ENCODE measurements around the gene CAST. TPM values are rescaled to one million over a fixed set of nuclear protein-coding genes. Genes with fewer than 3 reads are reported as not detected.
"Not testable (repeated sequence)": the region's sequence is repeated elsewhere in the genome, so short reads cannot be mapped to it uniquely, and the experiment has no call there.

The CAST gene
- total RNA-seq, 1 experiment from 2014 or later = 191 TPM

DNA sequence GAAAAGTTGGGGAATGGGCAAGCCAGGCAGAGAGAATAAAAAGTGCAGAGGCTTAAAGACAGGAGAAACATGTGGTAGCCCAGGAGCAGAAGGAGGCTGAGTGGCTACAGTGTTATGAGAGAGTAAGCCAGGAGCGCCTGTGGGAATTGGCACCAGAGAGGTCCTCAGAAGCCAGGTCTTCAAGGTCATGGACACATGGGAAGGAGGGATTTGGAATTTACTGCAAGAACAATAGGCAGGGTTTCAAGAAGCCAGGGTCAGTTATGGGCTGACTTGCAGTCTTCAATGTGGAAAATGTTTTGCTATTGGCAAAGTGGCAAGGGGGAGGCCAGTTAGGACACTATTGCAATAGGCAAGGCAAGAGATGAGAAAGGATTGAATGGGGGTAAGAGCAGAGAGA lies 116.2 kb downstream of the CAST start:
- DNase-seq (ENCODE audit: low read depth) = no peak

DNA sequence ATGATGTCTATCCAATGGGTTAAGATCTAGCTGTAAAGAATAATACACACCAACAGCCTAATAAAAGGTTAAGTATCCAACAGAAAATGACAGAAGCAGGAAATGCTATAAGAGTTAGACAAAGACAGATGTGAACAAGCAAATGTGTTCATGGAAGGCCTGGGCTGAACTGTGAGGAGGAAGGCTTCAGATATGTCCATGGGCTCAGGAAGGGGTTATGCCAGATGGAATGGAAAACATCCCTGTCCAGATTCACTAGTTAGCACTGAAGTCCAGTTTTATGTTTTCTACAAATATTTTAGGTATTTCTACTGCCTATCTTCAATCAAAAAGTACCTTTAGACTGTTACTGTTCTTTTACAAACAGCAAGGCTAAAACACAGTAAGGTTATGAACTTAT lies 118.5 kb downstream of the CAST start:
- DNase-seq (ENCODE audit: low read depth) = peak; percentile 34

DNA sequence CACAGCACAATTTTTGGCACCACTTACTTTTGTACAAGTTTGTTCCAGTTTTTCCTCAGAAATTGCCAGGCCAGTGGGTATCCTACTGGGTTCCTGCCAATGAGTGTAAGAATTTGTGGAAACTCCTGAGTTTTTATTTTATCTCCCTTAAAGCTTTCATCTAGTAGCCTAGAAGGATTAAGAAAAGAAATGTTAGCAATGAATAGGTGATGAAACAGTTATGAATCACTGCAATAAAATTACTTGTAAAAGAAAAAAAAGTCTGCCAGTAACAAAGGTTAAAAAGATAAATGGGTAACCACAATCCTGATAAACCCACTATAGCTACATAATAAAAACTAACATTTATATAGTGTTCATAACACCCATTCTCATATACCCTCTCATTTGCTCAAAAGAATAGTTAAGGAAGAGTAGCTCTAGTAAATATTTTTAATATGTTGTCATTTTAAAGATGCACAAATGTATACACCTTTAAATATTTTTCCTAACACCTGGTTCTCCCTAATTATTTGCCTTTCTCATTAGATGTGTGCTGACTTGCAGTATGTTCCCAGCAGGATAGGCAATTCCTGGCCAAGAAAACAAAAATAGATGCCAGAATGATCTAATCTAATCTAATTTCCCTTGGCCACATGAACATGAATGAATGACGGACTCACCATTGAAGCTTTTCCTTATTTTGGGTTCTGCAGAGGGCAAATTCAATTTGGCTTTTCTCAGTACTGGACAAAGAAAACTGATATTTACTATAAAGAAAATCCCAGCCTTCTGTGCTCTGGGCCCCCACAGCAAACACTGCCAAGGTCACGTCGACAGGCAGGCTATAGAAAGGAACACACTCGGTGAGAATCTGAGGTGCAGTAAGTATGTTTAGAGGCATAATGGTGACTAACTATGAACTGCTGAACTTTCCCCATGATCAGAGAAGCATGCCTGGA lies 119.1 kb downstream of the CAST start:
- peak; percentile 73 for DNase-seq (ENCODE audit: low read depth)

DNA sequence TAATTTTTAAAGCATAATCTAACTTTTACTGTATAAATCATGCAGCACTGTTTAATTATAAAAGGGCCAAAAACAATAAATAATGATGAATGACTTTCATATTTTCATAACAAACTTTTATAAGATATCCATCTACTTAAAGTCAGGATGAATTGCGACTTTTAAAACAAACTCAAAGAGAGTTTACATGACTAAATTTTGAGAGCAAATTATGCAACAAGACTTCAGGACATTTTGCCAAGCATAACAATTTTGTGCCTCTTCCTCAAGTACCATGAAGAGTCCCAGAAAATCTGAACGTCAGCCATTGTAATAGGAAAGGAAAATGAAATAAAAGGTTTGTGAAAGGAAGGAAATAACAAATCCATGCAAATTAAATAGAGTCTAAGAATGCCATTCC lies 121.2 kb downstream of the CAST start:
- DNase-seq (ENCODE audit: low read depth) = no peak

DNA sequence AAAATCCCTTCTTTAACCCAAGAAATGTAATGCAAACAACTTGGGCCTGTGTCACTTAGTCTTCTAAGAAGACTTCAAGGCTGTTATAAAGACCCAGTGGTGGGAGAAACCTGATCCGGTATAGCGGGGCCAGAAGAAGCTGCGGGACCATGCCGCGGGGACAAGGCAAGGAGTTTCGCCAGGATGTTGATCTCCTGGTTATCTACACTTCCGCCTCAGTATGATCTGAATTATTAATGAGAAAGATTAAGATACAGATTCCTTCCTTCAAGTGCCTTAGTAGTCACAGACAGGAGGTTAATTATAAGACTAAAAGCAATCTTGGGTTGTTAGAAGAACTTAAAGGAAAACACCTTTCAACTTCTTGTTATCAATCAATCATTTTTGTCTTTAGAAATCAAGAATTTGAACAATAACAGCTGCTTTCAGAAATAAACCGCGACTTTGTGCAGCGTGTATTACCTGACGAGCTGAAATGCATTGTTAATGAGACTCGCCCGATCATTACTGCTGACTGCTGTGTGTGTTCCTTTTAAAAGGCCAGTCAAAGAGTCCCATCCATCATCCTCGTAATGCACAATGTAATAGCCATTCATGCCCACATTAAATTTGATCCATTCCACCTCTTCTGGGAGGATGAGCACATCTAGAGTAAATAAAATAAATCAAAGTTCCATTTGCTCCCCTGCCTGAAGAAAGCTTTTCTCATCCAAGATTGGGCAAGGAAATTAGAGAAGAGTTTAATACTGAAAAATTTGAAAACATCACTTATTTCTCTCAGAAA lies 123.3 kb downstream of the CAST start:
- no peak for DNase-seq (ENCODE audit: low read depth)

DNA sequence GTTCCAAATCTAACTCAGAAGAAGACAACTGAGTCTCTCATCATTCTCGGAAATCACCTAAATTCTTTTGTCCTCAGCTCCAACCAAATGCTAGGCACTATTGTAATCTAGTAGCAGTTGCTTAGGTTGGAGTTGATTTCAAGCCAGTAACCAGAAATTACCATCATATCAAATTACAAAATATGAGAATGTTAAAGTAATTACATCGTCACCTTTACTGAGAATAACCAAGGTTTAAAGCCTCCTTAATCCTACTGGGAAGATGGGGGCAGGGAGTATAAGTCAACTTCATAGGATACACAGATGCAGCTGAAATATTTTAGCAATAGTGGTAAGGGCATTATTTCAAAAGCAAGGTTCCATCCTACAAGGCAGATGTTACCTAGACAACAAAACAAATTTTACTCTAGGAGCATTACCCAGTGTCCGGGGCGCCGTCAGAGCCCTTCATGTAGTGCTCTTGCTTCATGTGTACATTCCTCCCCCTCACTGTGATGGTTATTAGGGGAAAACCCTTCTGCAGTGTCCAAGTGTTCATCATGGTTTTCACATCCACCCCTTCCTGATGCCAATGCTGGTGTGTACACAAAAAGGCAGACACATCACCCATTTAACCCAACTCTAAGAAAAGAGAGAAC lies 126.1 kb downstream of the CAST start:
- DNase-seq (ENCODE audit: low read depth) = peak; percentile 10

DNA sequence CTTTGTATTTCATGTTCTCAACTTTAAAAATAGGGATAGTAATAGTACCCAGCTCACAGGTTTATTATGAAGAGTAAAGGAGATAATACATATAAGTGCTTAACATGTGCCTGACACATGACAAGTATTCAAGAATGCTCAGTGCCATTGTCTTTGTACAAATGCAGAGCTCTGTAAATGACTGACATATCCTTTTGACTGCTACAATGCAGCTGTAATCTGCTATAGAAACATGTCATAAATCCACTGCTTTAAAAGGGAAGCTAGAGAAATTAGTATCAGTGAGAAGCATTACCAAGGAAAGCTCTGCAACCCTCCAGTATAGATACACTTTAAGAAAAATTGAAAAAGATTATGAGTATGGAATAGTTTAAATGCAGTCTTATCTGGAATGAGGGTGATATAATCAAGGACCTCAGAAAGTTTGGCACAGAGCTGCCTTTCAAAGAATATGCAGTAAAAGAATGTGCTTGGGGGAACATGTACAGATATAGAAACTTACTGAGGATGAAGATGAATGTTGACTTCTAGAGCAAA lies 127.7 kb downstream of the CAST start:
- DNase-seq (ENCODE audit: low read depth) = no peak

DNA sequence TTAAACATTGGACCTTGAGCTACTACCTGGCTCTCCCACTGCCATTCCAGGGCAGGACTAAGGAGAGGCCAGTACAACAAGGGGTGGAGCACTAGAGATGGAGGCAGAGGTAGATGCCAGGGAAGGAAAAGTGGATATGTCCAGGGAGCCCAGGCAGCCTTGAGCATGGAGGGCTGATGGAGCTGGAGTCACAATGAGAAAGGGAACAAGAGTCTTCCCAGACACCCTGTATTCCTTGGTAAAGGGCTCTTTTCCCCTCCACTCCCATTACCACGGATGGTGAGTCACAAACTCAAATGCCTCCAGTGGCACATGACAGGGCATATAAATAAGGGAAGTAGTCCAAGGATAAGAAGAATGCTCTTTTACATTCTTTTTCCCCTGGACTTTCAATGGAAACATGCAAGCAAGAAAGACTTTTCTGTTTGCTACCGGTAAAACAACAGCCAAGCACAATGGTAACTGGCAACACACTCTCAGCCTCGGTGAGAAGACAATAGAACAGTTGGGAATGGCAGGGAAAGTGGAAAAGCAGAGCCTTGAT lies 128.9 kb downstream of the CAST start:
- peak; percentile 38 for DNase-seq (ENCODE audit: low read depth)

DNA sequence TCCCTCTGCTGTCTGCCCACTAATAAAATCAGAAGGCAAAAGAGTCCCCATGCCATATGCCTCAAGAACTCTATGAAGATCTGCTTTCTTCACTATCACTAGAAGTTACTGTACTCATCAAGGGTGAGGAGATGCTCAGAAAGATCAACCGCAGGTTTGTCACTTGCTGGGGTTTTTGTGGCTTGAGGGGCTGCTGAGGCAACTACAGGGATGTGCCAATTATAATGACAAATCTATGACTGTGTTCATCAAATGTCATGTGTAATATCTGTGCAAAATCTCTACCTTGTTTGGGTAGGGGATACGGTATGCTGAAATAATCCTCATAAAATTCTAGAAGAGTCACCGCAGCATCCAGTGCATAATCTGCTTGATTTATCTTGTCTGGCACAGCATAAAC lies 132.6 kb downstream of the CAST start:
- no peak for DNase-seq (ENCODE audit: low read depth)

DNA sequence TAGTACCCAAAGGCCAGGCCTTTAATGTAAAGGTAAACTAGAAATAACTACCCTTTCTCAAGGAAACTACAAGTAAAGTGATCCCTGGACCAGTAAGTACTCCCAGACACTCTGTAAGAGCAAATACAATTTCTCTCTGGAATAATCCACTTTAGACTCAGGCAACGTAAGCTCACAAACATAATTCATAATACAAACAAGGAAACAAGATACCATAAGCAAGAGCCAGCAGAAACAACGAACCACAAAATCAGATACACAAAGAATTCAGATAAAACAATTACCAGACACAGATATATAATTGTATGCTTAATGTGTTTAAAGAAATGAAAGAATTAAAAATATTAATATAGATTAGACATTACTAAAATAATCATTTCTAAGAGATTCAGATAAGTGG lies 133.4 kb downstream of the CAST start:
- no peak for DNase-seq (ENCODE audit: low read depth)

DNA sequence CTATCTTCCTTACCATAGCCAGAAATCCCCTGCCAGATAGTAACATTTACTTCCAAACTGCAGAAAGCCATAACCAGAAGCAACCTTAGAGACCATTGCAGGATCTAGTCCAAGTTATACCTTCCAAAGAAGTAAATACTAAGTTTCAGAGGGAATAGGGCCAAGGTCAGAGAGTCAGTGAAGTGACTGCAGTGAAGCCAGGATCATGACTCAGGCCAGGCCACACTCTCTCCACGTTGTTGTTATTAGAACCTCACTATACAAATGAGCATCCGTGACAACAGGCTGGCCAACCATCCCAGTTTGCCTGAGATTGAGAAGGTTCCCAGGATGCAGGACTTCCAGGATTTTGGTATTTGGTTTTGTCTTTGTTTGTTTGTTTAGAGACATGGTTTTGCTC lies 134.3 kb downstream of the CAST start:
- DNase-seq (ENCODE audit: low read depth) = no peak

DNA sequence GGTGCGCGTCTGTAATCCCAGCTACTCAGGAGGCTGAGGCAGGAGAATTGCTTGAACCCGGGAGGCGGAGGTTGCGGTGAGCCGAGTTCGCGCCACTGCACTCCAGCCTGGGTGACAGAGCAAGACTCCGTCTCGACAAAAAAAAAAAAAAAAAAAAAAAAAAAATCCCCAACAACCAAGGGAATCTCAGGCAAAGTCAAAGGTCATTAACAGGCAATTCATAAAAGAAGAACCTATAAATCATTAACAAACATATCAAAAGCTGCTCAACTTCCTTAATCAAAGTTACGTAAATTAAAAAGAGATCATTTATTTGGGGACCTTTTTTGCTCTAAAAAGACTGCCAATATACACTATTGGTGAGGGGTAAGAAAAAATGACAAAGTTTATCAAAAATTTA lies 139.5 kb downstream of the CAST start:
- not testable (repeated sequence) for DNase-seq (ENCODE audit: low read depth)

DNA sequence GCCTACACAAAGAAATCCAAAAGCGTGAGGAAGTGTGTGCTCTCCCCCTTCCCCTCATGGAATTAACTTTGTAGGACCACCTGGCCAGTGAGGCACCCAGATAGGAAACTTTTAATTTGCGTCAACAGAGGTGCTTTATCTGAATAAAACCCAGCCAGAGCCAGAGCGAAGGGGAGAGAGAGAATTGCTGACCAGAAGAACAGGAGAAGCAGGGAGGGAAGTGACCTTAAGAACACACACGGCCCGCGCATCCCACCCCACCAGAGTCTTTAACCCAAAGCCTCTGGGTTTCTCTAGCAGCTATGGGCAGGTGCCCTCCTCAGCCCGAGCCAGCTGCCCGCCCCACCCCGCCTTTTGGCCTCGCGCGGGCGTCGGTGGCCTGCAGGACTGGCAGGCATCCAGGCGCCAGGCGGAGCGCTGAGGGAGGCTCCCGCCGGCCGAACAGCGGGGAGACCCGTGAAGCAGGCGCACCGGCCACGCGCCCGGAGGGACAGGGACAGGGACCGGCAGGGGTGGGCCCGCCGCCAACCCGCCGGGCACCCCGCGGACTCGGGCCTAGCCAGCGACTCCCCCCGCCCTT lies 145.0 kb downstream of the CAST start:
- DNase-seq (ENCODE audit: low read depth) = peak; percentile 73

DNA sequence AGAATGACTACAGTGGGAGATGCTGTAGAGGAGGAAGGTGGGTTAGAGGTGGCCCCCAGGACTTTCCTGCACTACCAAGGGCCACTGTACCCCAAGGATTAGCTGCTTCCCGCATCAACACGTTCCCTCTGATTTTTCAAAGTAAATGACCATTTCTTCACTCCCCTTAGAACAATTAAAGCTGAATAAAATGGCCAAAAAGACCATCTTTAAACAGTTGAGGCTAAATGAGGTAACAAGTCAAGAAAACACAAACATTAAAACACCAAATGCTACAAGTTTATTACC lies 146.3 kb downstream of the CAST start:
- DNase-seq (ENCODE audit: low read depth) = no peak

DNA sequence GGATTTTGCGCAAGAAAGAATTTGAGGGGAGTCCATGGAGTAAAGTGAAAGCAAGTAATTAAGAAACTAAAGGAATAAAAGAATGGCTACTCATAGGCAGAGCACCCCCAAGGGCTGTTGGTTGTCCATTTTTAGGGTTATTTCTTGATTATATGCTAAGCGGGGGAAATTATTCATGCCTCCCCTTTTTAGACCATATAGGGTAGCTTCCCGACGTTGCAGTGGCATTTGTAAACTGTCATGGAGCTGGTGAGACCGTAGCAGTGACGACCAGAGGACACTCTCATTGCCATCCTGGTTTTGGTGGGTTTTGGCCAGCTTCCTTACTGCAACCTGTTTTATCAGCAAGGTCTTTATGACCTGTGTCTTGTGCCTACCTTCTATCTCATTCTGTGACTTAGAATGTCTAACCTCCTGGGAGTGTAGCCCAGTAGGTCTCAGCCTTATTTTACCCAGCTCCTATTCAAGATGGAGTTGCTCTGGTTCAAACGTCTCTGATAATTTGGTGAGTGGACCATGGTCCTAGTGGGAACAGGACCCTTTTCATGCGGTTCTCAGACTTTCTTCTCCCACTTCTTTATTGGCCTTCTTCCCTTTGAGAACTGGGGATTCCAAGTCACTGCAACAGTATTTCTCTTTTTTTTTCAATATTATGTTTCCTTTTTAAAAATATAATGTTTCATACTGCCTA lies 146.8 kb downstream of the CAST start:
- DNase-seq (ENCODE audit: low read depth) = no peak

DNA sequence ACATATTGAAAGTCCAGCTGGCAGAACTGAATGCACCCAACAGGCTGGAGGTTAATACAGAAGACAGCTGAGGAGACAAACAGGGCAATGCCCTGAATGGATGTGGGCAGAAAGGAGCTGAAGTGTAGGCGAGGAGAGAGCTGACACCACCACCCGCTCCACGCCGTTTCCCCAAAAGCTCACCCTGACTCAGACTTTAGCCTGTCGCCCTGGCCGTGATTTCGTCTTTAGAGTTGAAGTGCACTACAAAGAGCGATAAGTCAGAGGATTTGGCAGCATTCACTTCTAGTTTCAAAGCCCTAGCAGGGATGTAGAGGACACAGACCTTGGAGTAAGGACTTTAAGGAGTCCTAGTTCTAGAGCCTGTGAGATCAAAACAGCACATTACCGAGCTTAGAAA lies 147.7 kb downstream of the CAST start:
- no peak for DNase-seq (ENCODE audit: low read depth)

DNA sequence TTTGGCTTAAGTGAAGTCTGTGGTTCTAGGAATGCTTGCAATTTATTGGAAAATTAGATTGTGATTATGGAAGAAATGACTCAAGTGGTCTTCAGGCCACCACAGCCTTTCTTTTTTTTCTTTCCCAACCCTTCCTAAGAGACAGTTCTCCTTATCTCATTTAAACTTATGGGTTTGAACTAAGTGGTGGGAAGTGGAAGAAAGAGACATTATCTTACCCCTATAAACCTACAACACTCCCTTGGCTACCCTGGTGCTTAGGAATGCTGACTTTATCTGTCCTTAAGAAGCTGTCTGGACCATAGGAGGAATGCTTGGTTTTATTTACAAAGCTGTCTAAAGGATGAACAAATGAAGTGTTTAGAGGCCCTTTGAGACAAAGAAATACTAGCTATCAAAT lies 150.7 kb downstream of the CAST start:
- DNase-seq (ENCODE audit: low read depth) = no peak

DNA sequence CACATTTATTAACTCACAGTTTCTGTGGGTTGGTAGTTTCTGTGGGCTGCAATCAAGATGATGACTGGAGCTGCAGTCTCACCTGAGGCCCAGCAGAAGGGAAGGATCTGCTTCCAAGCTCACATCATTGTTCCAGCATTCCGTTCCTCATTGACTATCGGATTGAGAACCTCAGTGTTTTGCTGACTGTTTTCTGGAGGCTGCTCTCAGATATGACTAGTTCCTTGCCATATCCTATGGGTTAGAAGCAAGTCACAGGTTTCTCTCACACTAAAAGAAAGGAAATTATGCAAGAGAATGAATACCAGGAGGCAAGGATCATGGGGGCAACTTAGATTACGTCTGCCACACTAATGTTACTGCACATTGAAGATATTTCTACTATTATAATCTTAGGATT lies 151.9 kb downstream of the CAST start:
- no peak for DNase-seq (ENCODE audit: low read depth)

DNA sequence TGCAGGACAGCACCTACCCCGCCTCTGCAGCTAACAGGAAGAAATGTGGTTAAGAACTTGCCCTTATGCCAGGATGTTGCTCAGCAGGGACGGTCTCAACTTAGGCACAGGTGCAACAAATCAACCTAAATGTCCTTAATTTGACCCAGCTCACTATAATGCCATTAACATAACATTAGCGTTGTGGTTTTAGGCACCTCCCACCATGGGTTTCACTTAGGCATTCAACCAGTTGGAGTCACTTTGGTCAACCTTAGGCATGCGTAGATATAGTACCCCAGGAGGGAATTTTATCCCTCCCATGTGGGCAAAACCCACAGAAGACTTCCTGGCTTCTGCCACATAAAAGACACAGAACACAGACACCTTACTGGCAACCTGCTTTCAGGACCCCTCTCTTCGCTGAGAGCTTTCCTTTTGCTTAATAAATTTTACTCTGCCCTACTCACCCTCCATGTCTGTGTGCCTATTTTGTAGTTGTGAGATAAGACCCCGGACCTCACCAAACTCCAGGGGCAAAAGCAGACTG lies 154.3 kb downstream of the CAST start:
- DNase-seq (ENCODE audit: low read depth) = peak; percentile 51

DNA sequence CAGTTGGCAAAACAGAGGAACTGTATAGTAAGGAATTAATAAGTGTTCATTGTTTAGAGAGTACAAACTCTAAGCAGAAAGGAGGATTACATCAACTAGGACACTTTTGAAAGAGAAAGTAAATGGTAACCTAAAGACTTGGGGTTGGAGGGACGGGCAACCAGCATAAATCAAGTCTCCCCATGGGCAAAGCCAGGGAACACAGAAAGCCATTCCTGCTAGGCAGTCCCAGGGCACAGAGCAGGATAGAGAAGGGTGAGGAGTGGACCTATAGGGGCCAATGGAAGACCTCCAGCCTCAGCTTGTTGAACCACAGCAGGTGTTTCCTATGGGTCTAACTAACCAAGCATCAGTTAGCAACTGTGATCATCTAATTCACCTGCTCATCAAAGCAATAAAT lies 154.8 kb downstream of the CAST start:
- DNase-seq (ENCODE audit: low read depth) = no peak

DNA sequence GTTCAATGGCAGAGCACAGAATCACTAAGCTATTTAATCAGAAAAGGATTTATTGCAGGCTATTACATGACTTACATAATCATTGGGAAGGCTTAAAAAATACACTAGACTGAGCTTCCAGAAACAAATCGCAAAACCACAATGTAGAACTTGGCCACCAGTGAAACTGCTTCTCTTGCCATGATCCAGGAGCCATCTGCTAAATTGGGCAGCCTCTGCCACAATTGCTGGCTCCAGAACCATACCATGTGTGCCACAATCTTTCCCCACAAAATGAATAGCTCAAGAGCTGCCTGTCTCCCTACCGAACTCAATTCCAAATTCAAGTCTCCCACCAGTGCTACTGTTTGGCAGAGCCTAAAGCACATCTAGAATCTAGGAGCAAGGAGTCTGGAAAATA lies 155.3 kb downstream of the CAST start:
- DNase-seq (ENCODE audit: low read depth) = no peak
